SK-N-SH (cell line): ENCODE measurements around the gene GARNL3. TPM values are rescaled to one million over a fixed set of nuclear protein-coding genes. Genes with fewer than 3 reads are reported as not detected.
A peak's percentile ranks its signal among the peaks of the same experiment; 100 is the strongest.

Source experiments
- CTCF ChIA-PET: fragments of 300-600, 350-600 bp; formaldehyde crosslinking; extraction: SDS; loops from one replicate; lab custom pipeline; 2021; lab: Yijun Ruan, JAX
- POLR2A ChIA-PET: fragments of 350-600 bp; sonication (Branson Sonifier 250); formaldehyde crosslinking; extraction: SDS; loops from one replicate; lab custom pipeline; 2020; ENCODE audit warnings: antibody characterized with exemption, inconsistent platforms; lab: Yijun Ruan, JAX
- DNase-seq: peaks from one replicate; pipeline ENCODE4 v3.0.0; 2012
- H2AFZ ChIP-seq: fragments of 200-600 bp; sonication (generic); 2 replicates; pipeline ENCODE4 v1.8.1; 2016; ENCODE audit warnings: antibody characterized with exemption, mild to moderate bottlenecking, low read depth
- H3F3A ChIP-seq: fragments of 200-600 bp; sonication (generic); replicated peaks from 2 replicates; pipeline ENCODE3; 2016; ENCODE audit warnings: antibody characterized with exemption, mild to moderate bottlenecking; ENCODE audit not compliant: insufficient read depth
- H3K27ac ChIP-seq, 2 experiments: fragments of 200-500 bp in 1 of 2; fragments of 200-600 bp in 1 of 2; sonication (Bioruptor generic) in 1 of 2; sonication (generic), shearing (Covaris generic) in 1 of 2; 2 replicates each; pipeline versions ENCODE4 v1.5.1 to v1.6.1; 2014 to 2016; ENCODE audit warnings: low read depth in 2 of 2, inconsistent platforms in 1 of 2, low read length in 1 of 2, mild to moderate bottlenecking in 1 of 2, mixed read lengths in 1 of 2
- H3K27me3 ChIP-seq: fragments of 200-600 bp; sonication (generic), shearing (Covaris generic); 2 replicates; pipeline ENCODE4 v1.6.1; 2016; ENCODE audit warnings: mixed run types; ENCODE audit not compliant: insufficient read depth
- H3K36me3 ChIP-seq, 2 experiments: fragments of 200-500 bp in 1 of 2; fragments of 200-600 bp in 1 of 2; sonication (Bioruptor generic) in 1 of 2; sonication (generic) in 1 of 2; replicated peaks in 1 of 2; 2 replicates each; pipeline versions ENCODE3 to v1.5.1; 2014 to 2016; ENCODE audit warnings: low read length in 1 of 2, mild to moderate bottlenecking in 1 of 2; ENCODE audit not compliant: insufficient read depth in 2 of 2, control insufficient read depth in 1 of 2
- H3K4me1 ChIP-seq, 2 experiments: fragments of 200-500 bp in 1 of 2; fragments of 200-600 bp in 1 of 2; sonication (Bioruptor generic) in 1 of 2; sonication (generic), shearing (Covaris generic) in 1 of 2; 2 replicates each; pipeline versions ENCODE4 v1.5.1 to v1.6.1; 2014 to 2016; ENCODE audit warnings: low read depth in 1 of 2, low read length in 1 of 2, mixed run types in 1 of 2; ENCODE audit not compliant: insufficient read depth in 2 of 2, control insufficient read depth in 1 of 2
- H3K4me2 ChIP-seq: fragments of 200-600 bp; sonication (generic), shearing (Covaris generic); 2 replicates; pipeline ENCODE4 v1.6.1; 2017; ENCODE audit warnings: mixed run types
- H3K4me3 ChIP-seq, 2 experiments: fragments of 200-500 bp in 1 of 2; fragments of 200-600 bp in 1 of 2; sonication (Bioruptor generic) in 1 of 2; sonication (generic), shearing (Covaris generic) in 1 of 2; 2 replicates each; pipeline versions ENCODE4 v1.5.1 to v1.8.1; 2014 to 2016; ENCODE audit warnings: low read depth in 2 of 2, inconsistent platforms in 1 of 2, low read length in 1 of 2, mild to moderate bottlenecking in 1 of 2, mixed read lengths in 1 of 2, moderate library complexity in 1 of 2
- H3K79me2 ChIP-seq: fragments of 200-600 bp; sonication (generic); 2 replicates; pipeline ENCODE4 v1.8.1; 2017; ENCODE audit warnings: mild to moderate bottlenecking; ENCODE audit not compliant: insufficient read depth
- H3K9ac ChIP-seq: fragments of 200-600 bp; sonication (generic); 2 replicates; pipeline ENCODE4 v1.6.1; 2017; ENCODE audit warnings: mixed run types
- H3K9me2 ChIP-seq: fragments of 200-600 bp; sonication (generic); 2 replicates; pipeline ENCODE4 v1.6.1; 2017; ENCODE audit warnings: mixed run types
- H3K9me3 ChIP-seq: fragments of 200-600 bp; sonication (generic); 2 replicates; pipeline ENCODE4 v1.6.1; 2017; ENCODE audit warnings: mixed run types, mild to moderate bottlenecking, moderate library complexity
- H4K20me1 ChIP-seq: fragments of 200-600 bp; sonication (generic); 2 replicates; pipeline ENCODE4 v1.6.1; 2017; ENCODE audit warnings: mild to moderate bottlenecking, mixed run types; ENCODE audit not compliant: insufficient read depth
- CHD2 ChIP-seq: fragments of 150-350 bp; IDR thresholded peaks from 2 replicates; pipeline ENCODE4 v1.6.1; 2018; ENCODE audit warnings: low read length; ENCODE audit not compliant: partially characterized antibody
- ELF1 ChIP-seq: IDR thresholded peaks from 2 replicates; pipeline ENCODE4 v1.4.0; 2012
- EP300 ChIP-seq, 2 experiments: IDR thresholded peaks; 2 replicates each; pipeline versions ENCODE4 v1.4.0 to v1.6.1; 2012; ENCODE audit warnings: borderline replicate concordance in 1 of 2, low read depth in 1 of 2, low read length in 1 of 2
- FOSL2 ChIP-seq: IDR thresholded peaks from 2 replicates; pipeline ENCODE4 v1.4.0; 2012; ENCODE audit warnings: low read depth, mild to moderate bottlenecking, moderate library complexity, borderline replicate concordance
- FOXJ3 ChIP-seq: sonication (generic); formaldehyde crosslinking; IDR thresholded peaks from 2 replicates; pipeline ENCODE4 v1.5.1; 2020; ENCODE audit warnings: mild to moderate bottlenecking, missing genetic modification reagents
- FOXM1 ChIP-seq: IDR thresholded peaks from 2 replicates; pipeline ENCODE4 v1.4.0; 2012; ENCODE audit warnings: low read depth, mild to moderate bottlenecking
- GABPA ChIP-seq: IDR thresholded peaks from 2 replicates; pipeline ENCODE4 v1.4.0; 2012; ENCODE audit warnings: low read depth, mild to moderate bottlenecking
- GATA2 ChIP-seq: sonication (generic); formaldehyde crosslinking; IDR thresholded peaks from 2 replicates; pipeline ENCODE4 v1.5.0; 2020; ENCODE audit warnings: mild to moderate bottlenecking, missing genetic modification reagents
- IRF3 ChIP-seq: fragments of 150-350 bp; IDR thresholded peaks from 2 replicates; pipeline ENCODE4 v1.6.1; 2016; ENCODE audit warnings: mild to moderate bottlenecking, low read depth, low read length
- JUND ChIP-seq: IDR thresholded peaks from 2 replicates; pipeline ENCODE4 v1.4.0; 2012
- MEF2A ChIP-seq: IDR thresholded peaks from 2 replicates; pipeline ENCODE4 v1.4.0; 2012; ENCODE audit warnings: low read depth, borderline replicate concordance
- MXI1 ChIP-seq: IDR thresholded peaks from 2 replicates; pipeline ENCODE4 v1.6.1; 2012; ENCODE audit warnings: mild to moderate bottlenecking, low read depth, low read length, improper control_type of control experiment
- NRF1 ChIP-seq: IDR thresholded peaks from 2 replicates; pipeline ENCODE4 v1.6.1; 2012; ENCODE audit warnings: low read depth, mild to moderate bottlenecking, low read length
- RCOR1 ChIP-seq: fragments of 150-350 bp; IDR thresholded peaks from 2 replicates; pipeline ENCODE4 v1.6.1; 2017; ENCODE audit warnings: antibody characterized with exemption, low read length
- RFX5 ChIP-seq: IDR thresholded peaks from 2 replicates; pipeline ENCODE4 v1.6.1; 2012; ENCODE audit warnings: mild to moderate bottlenecking, improper control_type of control experiment, low read length
- RXRA ChIP-seq: IDR thresholded peaks from 2 replicates; pipeline ENCODE4 v1.4.0; 2012; ENCODE audit warnings: low read depth, mild to moderate bottlenecking, borderline replicate concordance
- SMC3 ChIP-seq: IDR thresholded peaks from 2 replicates; pipeline ENCODE4 v1.6.1; 2012; ENCODE audit warnings: low read depth, low read length, improper control_type of control experiment
- TCF12 ChIP-seq: IDR thresholded peaks from 2 replicates; pipeline ENCODE4 v1.4.0; 2012
- TEAD4 ChIP-seq: IDR thresholded peaks from 2 replicates; pipeline ENCODE4 v1.4.0; 2012; ENCODE audit warnings: mild to moderate bottlenecking, borderline replicate concordance; ENCODE audit not compliant: insufficient read depth
- USF1 ChIP-seq: IDR thresholded peaks from 2 replicates; pipeline ENCODE4 v1.4.0; 2012; ENCODE audit warnings: low read depth, borderline replicate concordance
- ZBTB33 ChIP-seq: IDR thresholded peaks from 2 replicates; pipeline ENCODE4 v1.4.0; 2012; ENCODE audit warnings: low read depth, borderline replicate concordance
- WGBS: methylation state at CpG from one replicate; pipeline ENCODE4 v1.1.6; 2017; ENCODE audit warnings: low lambda C conversion rate; 5-methylcytosine and 5-hydroxymethylcytosine counted together
- polyA plus RNA-seq, 3 experiments: library from polyadenylated mRNA; depleted of rRNA; stranded (reverse); fragments of >200 nt; gene quantifications; 2 replicates each; pipeline ENCODE4 v1.2.3, GENCODE V29; 2012
- TF ChIP-seq, protein P1 (sequence below): IDR thresholded peaks from 2 replicates; pipeline ENCODE4 v1.6.1; 2012; ENCODE audit warnings: mild to moderate bottlenecking, low read depth, low read length, moderate library complexity
- TF ChIP-seq, protein P2 (sequence below): IDR thresholded peaks from 2 replicates; pipeline ENCODE4 v1.4.0; 2012; ENCODE audit warnings: low read depth
- TF ChIP-seq, protein P3 (sequence below): IDR thresholded peaks from 2 replicates; pipeline ENCODE4; 2012

GARNL3 gene
- polyA plus RNA-seq, 1 of the 3 experiments (the other 2 are of a cell fraction), result 9.1 TPM

GRCh38 chr9:127388037-127388855 lies 123.7 kb downstream of the GARNL3 start:
- Histone ChIP-seq H3K79me2 (no peaks in the 10 kb centered on the region), H3K9me3 (no peaks in the 10 kb centered on the region), H3K9ac (peak overlapping the region; percentile 41), H2AFZ (peak overlapping the region; percentile 58; the same call in 1 of the 2 replicates), H3K9me2 (no peaks in the 10 kb centered on the region), H3K36me3 (no peaks in the 10 kb centered on the region), H3K27me3 (no peaks in the 10 kb centered on the region), H3K4me3 (no peak overlapping the region), H4K20me1 (no peaks in the 10 kb centered on the region; the same call in 1 of the 2 replicates), H3K27ac (peak overlapping the region; percentile 7 to 80; a peak in 3 of 4 replicates), H3K4me2 (peak overlapping the region; percentile 60), H3K4me1 (peaks cover 0 to 9% of the 10 kb centered on the region in 2 experiments; a peak in 2 of 4 replicates), H3F3A (peaks cover 26% of the 10 kb centered on the region)
- DNase-seq, result no peak
- WGBS, result 32% methylated on average over 10 of the region's 10 CpGs
- ChIA-PET POLR2A (interaction anchor here (0.6 to 0.7 kb wide), 2 partner anchors 81 to 413 kb away, joined by 3 read pairs; no protein-coding TSS in a partner anchor), CTCF (interaction anchor here (1.1 kb wide), 1 partner anchor 29 kb away, joined by 3 read pairs; no protein-coding TSS in a partner anchor)
- TF ChIP-seq IRF3 (no peak), TCF12 (peak; percentile 94), SMC3 (no peak), GABPA (peak; percentile 24; the same call in 1 of the 2 replicates), GATA2 (CRISPR knock-in tag) (no peak), USF1 (no peak; the same call in none of the 2 replicates), MXI1 (no peak), NRF1 (no peak), RXRA (no peak; the same call in 1 of the 2 replicates), RCOR1 (no peak), FOXJ3 (CRISPR knock-in tag) (no peak), TEAD4 (peak; percentile 91), MEF2A (no peak), ELF1 (no peak), RFX5 (no peak), FOSL2 (peak; percentile 83), CHD2 (no peak), FOXM1 (peak; percentile 49; the same call in 1 of the 2 replicates), EP300 (IDR thresholded peaks at IDR 0.05; ENCODE audit: borderline replicate concordance in 1 of 2, low read depth in 1 of 2, low read length in 1 of 2) (peak in 1 of 2 experiments; percentile 81; a peak in 1 of 4 replicates), ZBTB33 (peak; percentile 68; the same call in 1 of the 2 replicates), JUND (peak; percentile 89)
- TF ChIP-seq, protein P1, sequence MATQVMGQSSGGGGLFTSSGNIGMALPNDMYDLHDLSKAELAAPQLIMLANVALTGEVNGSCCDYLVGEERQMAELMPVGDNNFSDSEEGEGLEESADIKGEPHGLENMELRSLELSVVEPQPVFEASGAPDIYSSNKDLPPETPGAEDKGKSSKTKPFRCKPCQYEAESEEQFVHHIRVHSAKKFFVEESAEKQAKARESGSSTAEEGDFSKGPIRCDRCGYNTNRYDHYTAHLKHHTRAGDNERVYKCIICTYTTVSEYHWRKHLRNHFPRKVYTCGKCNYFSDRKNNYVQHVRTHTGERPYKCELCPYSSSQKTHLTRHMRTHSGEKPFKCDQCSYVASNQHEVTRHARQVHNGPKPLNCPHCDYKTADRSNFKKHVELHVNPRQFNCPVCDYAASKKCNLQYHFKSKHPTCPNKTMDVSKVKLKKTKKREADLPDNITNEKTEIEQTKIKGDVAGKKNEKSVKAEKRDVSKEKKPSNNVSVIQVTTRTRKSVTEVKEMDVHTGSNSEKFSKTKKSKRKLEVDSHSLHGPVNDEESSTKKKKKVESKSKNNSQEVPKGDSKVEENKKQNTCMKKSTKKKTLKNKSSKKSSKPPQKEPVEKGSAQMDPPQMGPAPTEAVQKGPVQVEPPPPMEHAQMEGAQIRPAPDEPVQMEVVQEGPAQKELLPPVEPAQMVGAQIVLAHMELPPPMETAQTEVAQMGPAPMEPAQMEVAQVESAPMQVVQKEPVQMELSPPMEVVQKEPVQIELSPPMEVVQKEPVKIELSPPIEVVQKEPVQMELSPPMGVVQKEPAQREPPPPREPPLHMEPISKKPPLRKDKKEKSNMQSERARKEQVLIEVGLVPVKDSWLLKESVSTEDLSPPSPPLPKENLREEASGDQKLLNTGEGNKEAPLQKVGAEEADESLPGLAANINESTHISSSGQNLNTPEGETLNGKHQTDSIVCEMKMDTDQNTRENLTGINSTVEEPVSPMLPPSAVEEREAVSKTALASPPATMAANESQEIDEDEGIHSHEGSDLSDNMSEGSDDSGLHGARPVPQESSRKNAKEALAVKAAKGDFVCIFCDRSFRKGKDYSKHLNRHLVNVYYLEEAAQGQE, result no peak
- TF ChIP-seq, protein P2, sequence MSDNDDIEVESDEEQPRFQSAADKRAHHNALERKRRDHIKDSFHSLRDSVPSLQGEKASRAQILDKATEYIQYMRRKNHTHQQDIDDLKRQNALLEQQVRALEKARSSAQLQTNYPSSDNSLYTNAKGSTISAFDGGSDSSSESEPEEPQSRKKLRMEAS, result peak; percentile 93
- TF ChIP-seq, protein P3, sequence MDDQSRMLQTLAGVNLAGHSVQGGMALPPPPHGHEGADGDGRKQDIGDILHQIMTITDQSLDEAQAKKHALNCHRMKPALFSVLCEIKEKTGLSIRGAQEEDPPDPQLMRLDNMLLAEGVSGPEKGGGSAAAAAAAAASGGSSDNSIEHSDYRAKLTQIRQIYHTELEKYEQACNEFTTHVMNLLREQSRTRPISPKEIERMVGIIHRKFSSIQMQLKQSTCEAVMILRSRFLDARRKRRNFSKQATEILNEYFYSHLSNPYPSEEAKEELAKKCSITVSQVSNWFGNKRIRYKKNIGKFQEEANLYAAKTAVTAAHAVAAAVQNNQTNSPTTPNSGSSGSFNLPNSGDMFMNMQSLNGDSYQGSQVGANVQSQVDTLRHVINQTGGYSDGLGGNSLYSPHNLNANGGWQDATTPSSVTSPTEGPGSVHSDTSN, result peak; percentile 91
